ENCODE data around the gene MVB12B. TPM values are rescaled to one million over a fixed set of nuclear protein-coding genes. Genes with fewer than 3 reads are reported as not detected.

MVB12B gene
- total and polyA plus RNA-seq, 2 of the 4 experiments (the other 2 are of a cell fraction), result 2.0 to 4.0 TPM

DNA sequence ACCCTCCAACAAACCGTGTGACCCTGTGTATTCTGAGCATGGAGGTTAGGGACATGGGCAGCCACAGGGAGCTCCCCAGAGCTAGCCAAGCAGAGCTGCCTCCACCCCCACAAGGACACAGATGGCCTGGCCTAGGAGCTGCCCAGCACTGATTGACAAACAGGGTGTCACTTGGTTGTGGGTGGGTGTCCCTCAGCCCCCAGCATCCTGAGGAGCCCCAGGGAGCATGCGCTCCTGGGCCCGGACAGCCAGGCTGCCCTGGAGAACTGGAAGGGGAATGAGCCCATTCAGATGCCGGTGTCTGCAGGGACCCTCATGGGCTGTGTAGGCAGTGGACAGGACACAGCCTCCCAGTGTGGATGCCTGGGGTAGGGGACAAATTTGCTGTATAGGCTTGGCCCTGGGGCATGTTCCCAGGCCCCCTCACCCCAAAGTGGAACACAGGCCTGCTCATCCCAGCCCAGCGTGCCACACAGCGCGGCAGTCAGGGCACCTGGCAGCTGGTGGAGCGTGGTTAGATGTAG lies 162.3 kb downstream of the MVB12B start:
- no peaks in the 10 kb centered on the region for H3K9me1 ChIP-seq (ENCODE audit: insufficient read depth, low read length)
- H2AFZ ChIP-seq (replicated peaks; ENCODE audit: low read length, poor library complexity), result no peak overlapping the region
- no peak overlapping the region; the same call in 1 of the 2 replicates for H2BK20ac ChIP-seq (ENCODE audit: low read depth, low read length)
- no peaks in the 10 kb centered on the region for H3K4me1 ChIP-seq (ENCODE audit: control insufficient read depth, insufficient read depth, low read length)
- H2BK15ac ChIP-seq (ENCODE audit: low read depth, low read length), result no peak overlapping the region
- H2AK9ac ChIP-seq (replicated peaks; ENCODE audit: low read depth, low read length, poor library complexity), result no peak overlapping the region
- no peak overlapping the region for H2BK120ac ChIP-seq (ENCODE audit: low read depth, low read length)
- H4K91ac ChIP-seq (ENCODE audit: insufficient read depth, low read depth, low read length), result no peak overlapping the region
- dilution Hi-C loops (cut with HindIII; ENCODE audit: low sequenced_read_pairs, unreplicated experiment), result no loop called here
- H3K18ac ChIP-seq (ENCODE audit: low read depth, low read length), result no peak overlapping the region
- no peaks in the 10 kb centered on the region for H3K36me3 ChIP-seq (ENCODE audit: control insufficient read depth, insufficient read depth, low read length)
- no peak overlapping the region for H4K5ac ChIP-seq (ENCODE audit: low read depth, low read length)
- H2BK5ac ChIP-seq (ENCODE audit: low read depth, low read length, poor library complexity, severe bottlenecking), result no peak overlapping the region
- CTCF ChIA-PET, result no interaction called here
- H4K20me1 ChIP-seq (ENCODE audit: insufficient read depth, low read length), result no peaks in the 10 kb centered on the region
- POLR2A ChIA-PET (ENCODE audit: unreplicated experiment), result no interaction called here
- no peak overlapping the region for H3K56ac ChIP-seq (ENCODE audit: extremely low read depth, insufficient read depth, low read length)
- BruUV-seq (replicated peaks), result no TSS peak
- no peak for DNase-seq
- H3K9ac ChIP-seq (ENCODE audit: low read depth, low read length), result no peak overlapping the region
- no peak overlapping the region for H3K23ac ChIP-seq (ENCODE audit: low read depth, low read length)
- in situ Hi-C loops (cut with MboI; ENCODE audit: low sequenced_read_pairs), result loop anchor here (25.0 kb wide), 1 partner anchor 1077 kb away; no protein-coding TSS in a partner anchor
- WGBS, 2 experiments (ENCODE audit: extremely low coverage in 2 of 2, insufficient read length in 1 of 2), result 100% methylated on average over 6 of the region's 8 CpGs; no CpG with 5 or more reads in 1 of the 2 experiments
- TF ChIP-seq NFE2L2 (IDR thresholded peaks at IDR 0.05; ENCODE audit: low read depth, low read length) (no peak), RAD21 (IDR thresholded peaks at IDR 0.05; ENCODE audit: low read length) (no peak), BHLHE40 (IDR thresholded peaks at IDR 0.05; ENCODE audit: low read depth, low read length) (no peak), FOS (IDR thresholded peaks at IDR 0.05; ENCODE audit: low read depth, low read length) (no peak), MXI1 (IDR thresholded peaks at IDR 0.05; ENCODE audit: borderline replicate concordance, low read depth, low read length) (no peak), RCOR1 (IDR thresholded peaks at IDR 0.05; ENCODE audit: insufficient replicate concordance, low read length) (no peak), RFX5 (IDR thresholded peaks at IDR 0.05; ENCODE audit: low read depth, low read length) (no peak), CHD1 (IDR thresholded peaks at IDR 0.05; ENCODE audit: low read depth, low read length) (no peak), MAZ (IDR thresholded peaks at IDR 0.05; ENCODE audit: borderline replicate concordance, low read depth, low read length) (no peak), POLR2A (IDR thresholded peaks at IDR 0.05; ENCODE audit: low read depth, low read length) (no peak), MAFK (IDR thresholded peaks at IDR 0.05; ENCODE audit: low read depth, low read length) (no peak), SMC3 (IDR thresholded peaks at IDR 0.05; ENCODE audit: low read depth, low read length) (no peak), CEBPB (IDR thresholded peaks at IDR 0.05; ENCODE audit: low read depth, low read length) (no peak)
- TF ChIP-seq, protein P1, sequence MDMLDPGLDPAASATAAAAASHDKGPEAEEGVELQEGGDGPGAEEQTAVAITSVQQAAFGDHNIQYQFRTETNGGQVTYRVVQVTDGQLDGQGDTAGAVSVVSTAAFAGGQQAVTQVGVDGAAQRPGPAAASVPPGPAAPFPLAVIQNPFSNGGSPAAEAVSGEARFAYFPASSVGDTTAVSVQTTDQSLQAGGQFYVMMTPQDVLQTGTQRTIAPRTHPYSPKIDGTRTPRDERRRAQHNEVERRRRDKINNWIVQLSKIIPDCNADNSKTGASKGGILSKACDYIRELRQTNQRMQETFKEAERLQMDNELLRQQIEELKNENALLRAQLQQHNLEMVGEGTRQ (IDR thresholded peaks at IDR 0.05; ENCODE audit: low read depth, low read length), result no peak
- TF ChIP-seq, protein P2, sequence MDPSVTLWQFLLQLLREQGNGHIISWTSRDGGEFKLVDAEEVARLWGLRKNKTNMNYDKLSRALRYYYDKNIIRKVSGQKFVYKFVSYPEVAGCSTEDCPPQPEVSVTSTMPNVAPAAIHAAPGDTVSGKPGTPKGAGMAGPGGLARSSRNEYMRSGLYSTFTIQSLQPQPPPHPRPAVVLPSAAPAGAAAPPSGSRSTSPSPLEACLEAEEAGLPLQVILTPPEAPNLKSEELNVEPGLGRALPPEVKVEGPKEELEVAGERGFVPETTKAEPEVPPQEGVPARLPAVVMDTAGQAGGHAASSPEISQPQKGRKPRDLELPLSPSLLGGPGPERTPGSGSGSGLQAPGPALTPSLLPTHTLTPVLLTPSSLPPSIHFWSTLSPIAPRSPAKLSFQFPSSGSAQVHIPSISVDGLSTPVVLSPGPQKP (IDR thresholded peaks at IDR 0.05; ENCODE audit: borderline replicate concordance, low read depth, low read length), result no peak
- TF ChIP-seq, protein P3, sequence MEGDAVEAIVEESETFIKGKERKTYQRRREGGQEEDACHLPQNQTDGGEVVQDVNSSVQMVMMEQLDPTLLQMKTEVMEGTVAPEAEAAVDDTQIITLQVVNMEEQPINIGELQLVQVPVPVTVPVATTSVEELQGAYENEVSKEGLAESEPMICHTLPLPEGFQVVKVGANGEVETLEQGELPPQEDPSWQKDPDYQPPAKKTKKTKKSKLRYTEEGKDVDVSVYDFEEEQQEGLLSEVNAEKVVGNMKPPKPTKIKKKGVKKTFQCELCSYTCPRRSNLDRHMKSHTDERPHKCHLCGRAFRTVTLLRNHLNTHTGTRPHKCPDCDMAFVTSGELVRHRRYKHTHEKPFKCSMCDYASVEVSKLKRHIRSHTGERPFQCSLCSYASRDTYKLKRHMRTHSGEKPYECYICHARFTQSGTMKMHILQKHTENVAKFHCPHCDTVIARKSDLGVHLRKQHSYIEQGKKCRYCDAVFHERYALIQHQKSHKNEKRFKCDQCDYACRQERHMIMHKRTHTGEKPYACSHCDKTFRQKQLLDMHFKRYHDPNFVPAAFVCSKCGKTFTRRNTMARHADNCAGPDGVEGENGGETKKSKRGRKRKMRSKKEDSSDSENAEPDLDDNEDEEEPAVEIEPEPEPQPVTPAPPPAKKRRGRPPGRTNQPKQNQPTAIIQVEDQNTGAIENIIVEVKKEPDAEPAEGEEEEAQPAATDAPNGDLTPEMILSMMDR (conservative IDR thresholded peaks at IDR 0.05; ENCODE audit: low read depth, low read length), result no peak
- no peak for ATAC-seq (ENCODE audit: low read depth)
- H4K8ac ChIP-seq (ENCODE audit: low read depth in 2 of 2, low read length in 2 of 2), result no peak overlapping the region
- H3K14ac ChIP-seq (replicated peaks; ENCODE audit: low read depth, low read length), result no peak overlapping the region
- H3K4me3 ChIP-seq (ENCODE audit: insufficient read depth, low read depth, low read length), result no peak overlapping the region
- intact Hi-C loops (cut with micrococcal nuclease), result no loop called here
- H3K9me3 ChIP-seq (ENCODE audit: control insufficient read depth, insufficient read depth, low read length), result no peaks in the 10 kb centered on the region
- no peak overlapping the region for H3K27ac ChIP-seq (ENCODE audit: insufficient read depth, low read length)
- no peak overlapping the region for H2AK5ac ChIP-seq (ENCODE audit: low read depth, low read length)
- no peak overlapping the region for H3K4me2 ChIP-seq (ENCODE audit: low read depth, low read length)
- H3K27me3 ChIP-seq (ENCODE audit: control insufficient read depth, insufficient read depth, low read length), result no peaks in the 10 kb centered on the region
- no peaks in the 10 kb centered on the region for H3K79me1 ChIP-seq (ENCODE audit: low read depth in 1 of 2, low read length in 2 of 2)
- H3K4ac ChIP-seq (ENCODE audit: low read depth, low read length), result no peak overlapping the region
